Measurements from ENCODE around the gene CDH26. TPM values are rescaled to one million over a fixed set of nuclear protein-coding genes. Genes with fewer than 3 reads are reported as not detected.

The CDH26 gene
- total and polyA plus RNA-seq, 9 of the 15 experiments (the other 6 are each of a cell fraction or from before 2014, with no cell fraction given): 0.07 to 0.13 (median 0.10) TPM; not detected in 4

- no TSS peak for BruUV-seq (replicated peaks)
- Histone ChIP-seq H4K20me1 (replicated peaks; ENCODE audit: control insufficient read depth, insufficient read depth, low read length) (no peaks in the 10 kb centered on the region), H3K9me1 (ENCODE audit: control insufficient read depth, insufficient read depth, low read length) (no peaks in the 10 kb centered on the region), H3K9me3 (replicated peaks; ENCODE audit: control insufficient read depth, insufficient read depth, low read depth, low read length) (no peaks in the 10 kb centered on the region), H3K4me2 (ENCODE audit: insufficient read depth, low read length) (no peak overlapping the region), H3K36me3 (ENCODE audit: control insufficient read depth, insufficient read depth, low read length) (no peaks in the 10 kb centered on the region), H3K4me3 (no peak overlapping the region), H3K79me2 (ENCODE audit: control insufficient read depth, insufficient read depth, low read length) (no peaks in the 10 kb centered on the region), H2AFZ (ENCODE audit: low read depth, low read length) (no peak overlapping the region), H3K9ac (ENCODE audit: insufficient read depth in 1 of 2, low read depth in 2 of 2, low read length in 2 of 2) (no peak overlapping the region), H3K4me1 (replicated peaks in 1 of 2; ENCODE audit: control insufficient read depth in 2 of 2, insufficient read depth in 2 of 2, low read length in 2 of 2) (no peaks in the 10 kb centered on the region), H3K27me3 (ENCODE audit: control insufficient read depth in 2 of 2, insufficient read depth in 2 of 2, low read length in 2 of 2) (peaks cover 0 to 14% of the 10 kb centered on the region in 2 experiments; a peak in 2 of 5 replicates), H3K27ac (ENCODE audit: extremely low read depth, low read depth, low read length) (no peak overlapping the region)
- CTCF ChIA-PET (ENCODE audit: low intra/inter-chr PET ratio): no interaction called here
- 0% methylated on average over 1 of the region's 1 CpG for WGBS (ENCODE audit: insufficient coverage, low coverage, missing lambda C conversion rate)
- DNase-seq (ENCODE audit: extremely low read depth in 1 of 4, low spot score in 3 of 4): no peak
- POLR2A ChIA-PET: no interaction called here
- in situ Hi-C loops (cut with MboI): no loop called here
- no peak for FAIRE-seq
- no peak for TF ChIP-seq OTX1 (CRISPR knock-in tag; IDR thresholded peaks at IDR 0.05)
- TF ChIP-seq RBM39 (optimal IDR thresholded peaks at IDR 0.05; ENCODE audit: low read depth, low read length): no peak
- no peak for TF ChIP-seq ZNF134 (CRISPR knock-in tag; conservative IDR thresholded peaks at IDR 0.05)
- no peak for TF ChIP-seq MCM2 (IDR thresholded peaks at IDR 0.05; ENCODE audit: low read depth)
- TF ChIP-seq CCNT2 (IDR thresholded peaks at IDR 0.05; ENCODE audit: borderline replicate concordance, extremely low read depth, insufficient read length, low read depth, low read length): no peak
- no peak for TF ChIP-seq TOE1 (IDR thresholded peaks at IDR 0.05; ENCODE audit: borderline replicate concordance)
- no peak for TF ChIP-seq TOE1 (CRISPR knock-in tag; IDR thresholded peaks at IDR 0.05; ENCODE audit: borderline replicate concordance, low read depth)
- TF ChIP-seq ATF2 (CRISPR knock-in tag; IDR thresholded peaks at IDR 0.05): no peak
- intact Hi-C loops (cut with micrococcal nuclease): no loop called here
- no peak for ATAC-seq
Measured at GRCh38 chr20:60030471-60030870, 72.2 kb downstream of the CDH26 start.
